Stimulated activated CD4-positive, alpha-beta T cell treated with anti-CD3 and anti-CD28 coated beads, Interleukin-2, amount 100 ng/mL, for 24 hours (primary cell): Measurements from ENCODE around the gene CCL2.

Experiments
- DNase-seq, 2 donors: peaks; one replicate each; pipeline ENCODE4 v3.0.0-alpha.2; 2020

The CCL2 gene

DNA sequence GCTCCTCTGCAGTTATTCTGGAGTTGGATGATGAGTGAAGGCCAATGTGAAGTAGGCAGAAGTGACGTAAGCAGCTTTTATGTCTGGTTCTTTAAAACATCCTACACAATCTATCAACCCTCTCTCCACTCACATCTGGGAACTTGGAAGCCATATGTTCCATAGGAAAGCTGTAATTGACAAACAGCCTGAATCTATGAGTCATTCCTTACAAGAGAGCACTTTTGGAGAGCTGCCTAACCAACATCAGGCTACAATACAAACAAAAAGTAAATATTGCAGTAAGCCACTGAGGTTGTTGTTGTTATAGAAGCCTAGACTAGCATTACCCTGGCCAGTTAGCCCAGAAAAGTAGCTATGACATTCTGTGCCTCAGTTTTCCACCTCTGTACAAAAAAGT, 20.8 kb downstream of the CCL2 start:
- no peak for DNase-seq

DNA sequence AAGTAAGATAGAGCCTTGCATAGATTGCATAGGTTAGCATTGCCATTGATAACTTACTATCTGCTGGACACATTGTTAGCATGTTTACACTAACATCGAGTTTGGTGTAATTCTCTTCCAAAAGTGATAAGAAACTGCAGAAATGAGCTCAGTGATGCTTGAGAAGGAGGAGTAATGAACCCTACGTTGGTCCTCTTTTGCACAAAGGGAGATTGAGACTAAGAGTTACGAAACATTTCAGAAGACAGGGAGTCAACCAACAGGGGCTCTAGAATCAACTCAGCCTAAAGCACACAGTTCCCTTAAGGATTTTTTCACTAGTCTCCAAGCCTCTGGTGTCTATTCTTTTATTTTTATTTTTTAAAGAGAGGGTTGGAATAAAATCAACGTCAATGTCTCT, 21.7 kb downstream of the CCL2 start:
- no peak for DNase-seq

DNA sequence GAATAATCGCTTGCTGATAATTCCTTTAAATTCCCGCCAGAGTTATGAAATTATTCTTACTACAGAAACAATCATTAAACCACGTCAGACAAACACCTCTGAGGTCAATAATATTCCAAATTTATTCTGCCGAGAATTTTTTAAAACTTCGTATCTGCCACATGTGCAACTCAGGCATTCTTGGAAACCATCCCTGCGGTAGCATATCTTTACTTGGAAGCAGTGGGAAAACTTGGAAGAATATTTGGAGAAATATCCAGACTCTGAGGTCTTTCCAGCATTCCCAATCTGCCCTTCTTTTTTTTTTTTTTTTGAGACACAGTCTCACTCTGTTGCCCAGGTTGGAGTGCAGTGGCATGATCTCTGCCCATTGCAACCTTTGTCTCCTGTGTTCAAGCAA, 28.5 kb downstream of the CCL2 start:
- no peak for DNase-seq

DNA sequence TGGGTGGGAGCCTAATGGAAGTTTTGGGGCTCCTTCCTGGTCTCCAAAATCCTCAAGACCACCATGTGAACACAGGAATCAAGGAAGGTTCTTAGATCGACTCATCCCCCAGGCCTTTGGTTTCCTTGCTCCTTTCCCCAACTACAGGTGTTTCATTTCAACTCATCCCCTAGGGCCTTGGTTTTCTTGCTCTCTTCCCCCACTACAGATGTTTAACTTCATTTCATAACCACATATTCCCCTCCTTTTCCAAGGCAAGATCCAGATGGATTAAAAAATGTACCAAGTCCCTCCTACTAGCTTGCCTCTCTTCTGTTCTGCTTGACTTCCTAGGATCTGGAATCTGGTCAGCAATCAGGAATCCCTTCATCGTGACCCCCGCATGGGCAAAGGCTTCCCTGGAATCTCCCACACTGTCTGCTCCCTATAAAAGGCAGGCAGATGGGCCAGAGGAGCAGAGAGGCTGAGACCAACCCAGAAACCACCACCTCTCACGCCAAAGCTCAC, 30.3 kb downstream of the CCL2 start, which contains the start of gene CCL11:
Gene CCL11, plus strand, starts transcription at position 457 of the 507 bp plus-strand sequence. CDS start 67 bp downstream, outside the sequence.
- no peak for DNase-seq

DNA sequence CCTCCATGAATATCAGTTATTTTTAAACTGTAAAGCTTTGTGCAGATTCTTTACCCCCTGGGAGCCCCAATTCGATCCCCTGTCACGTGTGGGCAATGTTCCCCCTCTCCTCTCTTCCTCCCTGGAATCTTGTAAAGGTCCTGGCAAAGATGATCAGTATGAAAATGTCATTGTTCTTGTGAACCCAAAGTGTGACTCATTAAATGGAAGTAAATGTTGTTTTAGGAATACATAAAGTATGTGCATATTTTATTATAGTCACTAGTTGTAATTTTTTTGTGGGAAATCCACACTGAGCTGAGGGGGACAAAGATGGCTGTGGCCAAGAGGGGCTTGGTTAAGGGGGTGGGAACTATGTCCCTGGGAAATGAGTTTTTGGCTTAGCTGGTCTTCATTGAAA, 32.8 kb downstream of the CCL2 start:
- no peak for DNase-seq

DNA sequence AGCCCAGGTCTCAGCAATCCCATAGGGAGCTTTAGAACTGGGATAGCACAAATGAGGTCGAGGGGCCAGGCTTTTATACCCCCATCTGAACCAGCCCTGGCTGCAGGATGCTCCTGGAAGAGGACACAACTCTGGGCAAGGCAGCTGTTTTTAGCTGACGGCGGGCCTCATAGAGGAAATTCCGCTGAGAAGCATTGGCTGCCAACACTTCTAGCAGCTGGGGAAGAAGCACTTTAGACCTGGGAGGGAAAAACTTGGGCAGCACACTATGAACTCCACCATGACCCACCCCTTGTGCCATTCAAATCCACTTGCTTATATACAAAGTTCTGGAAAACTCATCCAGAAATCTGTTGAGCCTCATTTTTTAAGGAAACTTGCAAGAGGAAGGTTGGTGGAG, 35.5 kb downstream of the CCL2 start:
- no peak for DNase-seq

DNA sequence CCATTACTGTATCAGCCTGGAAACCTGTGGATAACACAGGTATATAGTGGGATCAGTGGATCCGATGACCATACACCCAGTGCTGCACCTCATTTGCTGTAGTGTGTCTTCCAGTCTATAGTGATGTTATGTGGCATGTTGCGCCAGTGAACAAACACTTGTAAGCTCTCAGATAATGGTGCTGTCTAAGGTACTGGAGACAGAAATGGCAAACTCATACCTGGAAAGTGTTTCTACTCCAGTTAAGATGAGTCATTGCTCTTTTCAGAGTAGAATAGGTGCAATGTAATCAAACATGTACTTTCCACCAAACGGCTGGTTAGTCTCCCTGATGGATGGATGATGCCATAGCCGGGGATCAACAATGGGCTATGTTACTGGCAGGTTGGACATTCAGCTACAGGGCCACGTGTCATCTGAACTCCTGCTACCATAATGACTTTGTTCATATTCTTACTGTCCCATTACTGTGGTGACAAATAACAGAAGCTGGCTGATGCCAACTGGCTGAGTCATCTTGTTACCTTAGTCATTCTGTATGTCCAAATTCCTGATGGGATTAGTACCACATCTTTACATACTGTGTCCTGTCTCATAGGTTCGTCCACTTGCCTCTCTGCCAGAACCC, 36.8 kb downstream of the CCL2 start:
- DNase-seq, result no peak

DNA sequence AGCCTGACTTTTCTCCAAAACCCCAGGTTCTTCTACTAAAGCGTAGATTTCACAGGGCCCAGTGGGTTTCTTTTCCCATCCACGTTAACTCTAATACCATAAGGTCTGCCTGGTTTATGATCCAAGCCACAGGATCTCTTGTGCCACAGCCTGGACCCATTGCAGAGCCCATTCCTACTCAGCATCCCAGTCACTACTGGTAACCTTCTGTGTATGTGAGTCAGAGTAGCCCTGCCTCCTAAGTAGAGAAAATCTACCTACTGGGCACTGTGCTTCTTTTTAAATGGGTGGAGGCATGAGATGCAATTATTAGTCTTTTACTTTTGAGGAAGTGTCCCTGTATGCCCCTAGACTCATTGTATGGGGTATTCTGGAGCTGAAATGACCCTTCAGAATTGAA, 43.9 kb downstream of the CCL2 start:
- no peak for DNase-seq

DNA sequence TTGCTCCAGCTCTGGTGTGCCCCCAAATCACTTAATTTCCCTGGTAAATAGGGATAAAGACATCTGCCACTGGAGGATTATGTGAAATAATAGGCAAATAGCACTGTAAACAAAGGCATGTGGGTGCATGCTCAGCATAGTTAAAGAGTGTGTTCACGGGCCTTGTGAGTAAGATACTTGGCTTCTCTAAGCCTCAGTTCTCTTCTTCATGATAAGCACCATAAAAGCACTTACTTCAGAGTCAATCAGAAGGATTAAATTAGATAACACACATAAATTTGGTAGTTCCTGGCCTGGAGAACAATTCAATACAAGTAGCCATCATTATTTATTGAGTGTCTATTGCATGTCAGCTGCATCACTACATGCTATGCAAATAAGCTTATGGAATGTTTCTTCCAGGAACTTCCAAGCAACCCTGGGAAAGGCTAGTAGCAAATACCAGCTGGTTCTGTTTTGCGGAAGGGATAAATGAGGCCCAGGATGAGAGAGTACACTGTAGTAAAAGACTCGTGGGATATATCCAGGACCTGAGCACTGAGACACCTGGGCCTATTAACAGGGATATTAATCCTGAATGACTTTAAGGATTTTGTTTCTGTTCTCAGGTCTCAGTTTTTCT, 45.0 kb downstream of the CCL2 start:
- no peak for DNase-seq

DNA sequence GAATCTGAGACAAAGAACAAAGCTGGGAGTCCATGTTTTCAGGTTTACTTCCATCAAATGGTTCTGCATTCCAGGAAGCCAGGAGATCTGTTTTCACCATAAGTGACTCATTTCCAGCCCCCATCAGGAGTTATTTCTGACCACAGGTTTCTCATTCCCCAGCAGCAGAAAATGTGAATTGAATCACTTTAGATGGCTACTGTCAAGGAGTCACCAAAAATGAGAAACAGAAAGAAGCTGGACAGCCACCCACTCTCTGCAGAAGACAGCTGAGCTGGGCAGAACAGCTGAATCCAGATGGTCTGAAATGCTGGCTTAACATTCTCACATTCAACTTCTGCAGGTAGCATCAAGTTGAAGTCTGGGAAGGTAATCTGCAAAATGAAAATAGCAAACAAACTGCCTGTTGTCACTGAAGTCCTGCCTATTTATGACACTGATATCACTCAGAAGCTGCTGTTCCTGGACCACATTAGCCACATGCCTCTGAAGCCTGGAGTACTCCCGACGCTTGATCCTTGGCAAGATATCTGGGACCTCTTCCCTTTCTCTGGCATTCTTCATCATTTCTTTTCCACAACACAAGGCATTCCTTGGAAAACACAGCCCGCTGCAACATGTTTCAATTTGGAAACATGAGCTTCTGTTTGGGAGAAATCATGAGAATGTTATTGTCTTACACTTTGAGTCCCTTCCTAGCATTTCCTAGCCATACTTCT, 45.7 kb downstream of the CCL2 start:
- no peak for DNase-seq

DNA sequence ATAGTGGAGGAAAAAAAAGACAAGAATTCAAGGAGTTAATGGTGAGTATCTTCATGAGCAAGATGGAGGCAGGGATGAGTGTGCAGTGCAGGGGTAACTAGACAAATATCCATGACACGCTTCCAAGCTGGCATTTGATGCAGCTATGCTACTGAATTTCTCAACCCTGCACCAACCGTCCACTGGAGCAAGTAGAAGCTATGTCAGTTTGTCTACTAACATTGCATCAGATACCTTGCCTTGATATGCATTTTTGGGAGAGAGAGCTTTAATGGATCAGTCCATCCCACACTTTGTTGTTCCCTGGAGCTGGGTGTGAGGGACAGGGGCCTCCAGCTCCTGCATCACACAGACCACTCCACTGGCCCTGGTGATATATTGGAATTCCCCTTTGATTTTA, 46.9 kb downstream of the CCL2 start:
- no peak for DNase-seq

DNA sequence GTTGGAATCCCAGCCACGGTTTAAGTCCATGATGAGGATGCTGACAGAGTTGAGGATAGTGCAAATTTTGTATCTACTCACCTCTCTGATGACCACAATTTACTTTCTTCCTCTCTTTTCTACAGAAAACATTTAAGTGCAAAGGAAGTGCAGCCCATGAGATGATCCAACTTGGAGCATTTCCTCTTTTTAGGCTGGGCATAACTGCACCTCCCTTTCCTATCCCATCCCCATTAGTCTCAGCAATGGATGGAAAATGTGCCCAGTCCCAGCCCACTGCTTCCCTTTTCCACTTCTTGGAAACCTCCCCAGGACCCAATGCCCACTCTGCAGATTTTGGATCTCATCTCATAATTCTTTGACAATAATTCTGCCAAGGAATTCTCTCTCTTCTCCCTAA, 47.6 kb downstream of the CCL2 start:
- DNase-seq, result no peak

DNA sequence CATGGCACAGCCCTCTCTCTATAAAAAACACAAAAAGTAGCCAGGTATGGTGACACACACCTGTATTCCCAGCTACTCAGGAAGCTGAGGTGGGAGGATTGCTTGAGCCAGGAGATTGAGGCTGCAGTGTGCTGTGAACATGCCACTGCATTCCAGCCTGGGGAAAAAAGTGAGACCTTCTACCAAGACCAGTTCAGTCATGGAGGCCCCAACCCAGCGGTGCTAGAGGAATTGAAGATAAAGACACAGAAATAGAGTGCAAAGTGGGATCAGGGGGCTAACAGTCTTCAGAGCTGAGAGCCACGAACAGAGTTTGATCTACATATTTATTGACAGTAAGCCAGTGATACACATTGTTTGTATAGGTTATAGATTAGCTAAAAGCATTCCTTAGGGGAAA, 48.5 kb downstream of the CCL2 start:
- DNase-seq, result no peak

DNA sequence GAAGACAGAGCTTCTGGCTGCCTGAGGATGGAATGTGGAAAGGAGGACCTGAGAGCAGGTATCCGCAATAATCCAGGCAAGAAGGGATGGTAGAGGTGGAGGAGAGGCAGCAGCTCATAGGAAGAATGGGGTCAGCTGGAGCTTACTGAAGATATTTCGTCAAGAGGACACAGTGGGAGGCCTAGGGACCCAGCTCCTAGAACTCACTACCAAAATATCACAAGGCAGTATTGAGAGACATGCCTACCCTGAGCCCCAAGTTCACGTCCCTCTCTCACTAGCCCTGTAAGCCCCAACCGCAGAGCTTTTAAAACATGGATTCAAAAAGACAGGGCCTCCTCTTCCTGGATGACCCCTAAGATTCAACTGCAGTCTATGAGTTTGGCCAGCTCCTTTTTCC, 50.0 kb downstream of the CCL2 start:
- no peak for DNase-seq

DNA sequence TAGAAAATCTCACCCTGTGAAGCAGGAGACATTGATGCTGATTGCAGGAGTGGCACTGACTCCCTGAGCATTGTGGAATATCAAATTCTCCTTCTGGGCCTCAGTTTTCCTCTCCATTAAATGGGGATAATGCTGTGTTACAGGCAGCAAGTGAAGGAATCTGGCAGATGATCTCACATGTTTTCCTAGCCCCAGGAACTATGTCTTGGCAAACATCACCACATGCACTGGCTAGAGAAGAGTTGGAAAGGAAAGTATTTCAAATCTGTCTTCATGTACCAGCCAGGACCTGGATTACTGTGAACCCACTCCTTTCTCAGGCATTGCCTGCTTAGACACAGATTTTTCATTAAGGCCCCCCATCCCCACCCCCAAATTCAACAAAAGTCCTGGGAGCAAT, 50.5 kb downstream of the CCL2 start:
- no peak for DNase-seq

DNA sequence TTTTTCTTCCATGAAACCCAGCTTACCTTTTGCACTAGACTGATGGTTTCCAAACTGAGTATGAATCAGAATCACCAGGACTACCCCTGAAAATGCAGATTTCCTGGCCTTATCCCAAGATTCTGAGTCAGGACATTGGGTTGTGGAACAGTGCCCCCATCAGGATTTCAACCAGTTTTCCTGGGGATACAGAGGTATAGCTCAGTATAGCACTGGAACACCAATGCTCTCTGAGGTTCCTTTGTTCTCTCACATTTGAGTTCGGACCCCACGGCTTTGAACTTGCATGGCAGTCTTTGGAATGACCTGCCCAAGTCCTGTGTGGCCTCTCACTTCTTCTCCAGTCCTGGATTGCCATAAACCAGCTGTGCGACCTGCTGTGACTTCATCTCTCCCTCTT, 51.4 kb downstream of the CCL2 start:
- no peak for DNase-seq
